GM21381 (cell line): ENCODE measurements around the gene STX12.
A peak's percentile ranks its signal among the peaks of the same experiment; 100 is the strongest.
"Not testable (repeated sequence)": the region's sequence is repeated elsewhere in the genome, so short reads cannot be mapped to it uniquely, and the experiment has no call there.

Source experiments
- ATAC-seq: cut with Tn5 transposase; IDR thresholded peaks from one replicate; pipeline ENCODE4 v1.9.1; 2021; ENCODE audit warnings: mild to moderate bottlenecking, moderate library complexity; ENCODE audit not compliant: unreplicated experiment

Gene STX12

GRCh38 chr1:27865821-27866220, 92.8 kb downstream of the STX12 start:
- ATAC-seq = no peak

- ATAC-seq = no peak
Observed at GRCh38 chr1:27868556-27868931, 95.5 kb downstream of the STX12 start.

GRCh38 chr1:27868932-27869718, 96.1 kb downstream of the STX12 start:
- ATAC-seq = peak; percentile 33

GRCh38 chr1:27869719-27870085, 96.7 kb downstream of the STX12 start:
- no peak for ATAC-seq

- ATAC-seq = not testable (repeated sequence)
Observed at GRCh38 chr1:27871076-27871475, 98.1 kb downstream of the STX12 start.

DNA sequence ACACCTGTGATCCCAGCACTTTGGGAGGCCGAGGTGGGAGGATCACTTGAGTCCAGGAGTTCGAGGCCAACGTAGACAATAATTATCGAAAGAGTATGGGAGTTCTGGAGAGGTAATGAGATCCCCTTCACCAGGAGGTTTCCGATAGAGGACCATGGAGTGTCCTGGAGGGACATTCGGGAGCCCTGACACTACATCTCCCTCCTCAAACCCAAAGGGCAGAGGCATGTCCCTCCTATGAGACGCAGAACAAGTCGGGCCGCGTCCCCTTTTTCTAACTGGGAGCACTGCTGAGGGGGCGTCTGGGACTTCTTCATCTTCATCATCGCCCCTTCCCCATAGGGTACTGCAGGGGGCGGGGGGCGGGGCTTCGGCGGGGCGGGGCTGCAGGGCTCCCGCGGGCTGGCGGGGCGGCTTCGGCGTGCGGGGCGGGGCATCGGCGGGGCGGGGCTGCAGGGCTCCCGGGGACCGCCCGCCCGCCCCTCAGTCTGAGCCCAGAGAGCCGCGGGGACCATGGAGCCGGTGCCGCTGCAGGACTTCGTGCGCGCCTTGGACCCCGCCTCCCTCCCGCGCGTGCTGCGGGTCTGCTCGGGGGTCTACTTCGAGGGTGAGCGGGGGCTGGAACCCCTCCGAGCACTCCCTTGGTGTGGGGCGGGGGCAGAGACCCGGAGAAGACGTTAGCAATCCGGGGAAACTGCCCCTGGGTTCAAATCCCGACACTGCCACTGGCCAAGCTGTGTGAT, 99.2 kb downstream of the STX12 start, which contains the start of gene THEMIS2:
Gene THEMIS2, plus strand, starts transcription at position 486 of the 743 bp plus-strand sequence. Its CDS starts 28 bp downstream, at position 514.
- ATAC-seq = no peak

DNA sequence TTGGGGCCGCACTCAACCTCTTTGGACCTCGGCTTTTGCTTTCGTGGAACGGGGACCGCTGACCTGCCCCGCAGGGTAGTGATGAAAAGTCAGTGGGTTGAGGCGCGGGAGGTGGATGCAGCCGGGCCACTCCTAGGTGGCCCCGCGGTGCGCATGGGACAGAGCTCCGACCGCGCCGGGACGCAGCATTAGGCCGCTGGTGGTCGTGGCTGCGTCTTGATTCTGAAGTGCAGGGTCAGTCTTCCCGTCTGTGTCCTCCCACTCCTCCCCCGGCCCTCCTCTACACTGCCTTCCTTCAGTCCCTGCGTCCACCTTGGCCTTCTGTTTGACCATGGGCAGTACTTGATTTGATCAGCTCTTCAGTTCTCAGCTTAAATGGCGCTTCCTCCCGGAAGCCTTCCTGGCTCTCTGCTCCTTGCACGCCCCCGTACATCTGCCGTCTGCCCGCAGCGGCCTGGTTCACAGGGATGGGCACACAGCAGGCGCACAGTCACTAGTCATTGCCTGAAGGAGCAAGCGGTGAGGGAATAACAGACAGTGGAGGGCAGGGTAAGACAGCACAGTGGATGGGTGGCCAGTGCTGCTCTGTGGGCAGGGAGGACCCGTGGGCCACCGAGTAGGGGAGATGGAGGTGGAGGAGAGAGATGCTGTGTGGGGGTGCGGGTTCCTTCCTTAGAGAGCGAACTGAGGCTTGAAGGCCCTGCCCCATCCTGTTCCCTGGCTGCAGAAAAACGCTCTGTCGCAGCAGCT, 100.0 kb downstream of the STX12 start:
- no peak for ATAC-seq

DNA sequence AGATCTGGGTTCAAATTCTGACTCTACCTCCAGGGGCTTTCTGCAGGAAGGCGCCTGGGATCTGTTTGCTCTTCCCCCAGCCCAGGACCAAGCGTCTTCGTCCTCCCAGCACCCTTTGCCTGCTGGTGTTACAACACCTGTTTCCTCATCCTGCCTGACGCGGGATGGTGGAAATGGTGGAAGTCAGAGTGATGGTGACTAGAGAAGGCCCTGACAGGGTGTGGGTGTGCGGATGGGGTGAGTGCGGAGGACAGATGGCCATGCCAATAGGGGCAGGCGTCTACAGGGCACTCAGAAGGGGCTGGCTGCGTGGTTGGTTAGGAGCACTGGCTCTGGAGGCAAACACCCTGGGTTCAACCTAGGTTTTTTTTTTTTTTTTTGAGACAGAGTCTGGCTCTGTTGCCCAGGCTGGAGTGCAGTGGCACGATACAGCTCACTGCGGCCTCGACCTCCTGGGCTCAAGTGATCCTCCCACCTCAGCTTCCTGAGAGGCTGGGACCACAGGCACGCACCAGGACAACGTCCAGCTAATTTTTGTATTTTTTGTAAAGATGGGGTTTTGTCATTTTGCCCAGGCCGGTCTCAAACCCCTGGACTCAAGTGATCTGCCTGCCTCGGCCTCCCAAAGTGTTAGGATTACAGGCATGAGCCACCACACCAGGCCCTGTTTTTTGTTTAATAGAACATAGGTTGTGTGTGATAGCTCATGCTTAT, 100.8 kb downstream of the STX12 start:
- no peak for ATAC-seq
